SW480 (cell line): ENCODE measurements around the gene CYP2W1.

Experiments
- DNase-seq: peaks from one replicate; pipeline ENCODE4 v3.0.0-alpha.2; 2016; ENCODE audit warnings: low spot score

Gene CYP2W1

DNA sequence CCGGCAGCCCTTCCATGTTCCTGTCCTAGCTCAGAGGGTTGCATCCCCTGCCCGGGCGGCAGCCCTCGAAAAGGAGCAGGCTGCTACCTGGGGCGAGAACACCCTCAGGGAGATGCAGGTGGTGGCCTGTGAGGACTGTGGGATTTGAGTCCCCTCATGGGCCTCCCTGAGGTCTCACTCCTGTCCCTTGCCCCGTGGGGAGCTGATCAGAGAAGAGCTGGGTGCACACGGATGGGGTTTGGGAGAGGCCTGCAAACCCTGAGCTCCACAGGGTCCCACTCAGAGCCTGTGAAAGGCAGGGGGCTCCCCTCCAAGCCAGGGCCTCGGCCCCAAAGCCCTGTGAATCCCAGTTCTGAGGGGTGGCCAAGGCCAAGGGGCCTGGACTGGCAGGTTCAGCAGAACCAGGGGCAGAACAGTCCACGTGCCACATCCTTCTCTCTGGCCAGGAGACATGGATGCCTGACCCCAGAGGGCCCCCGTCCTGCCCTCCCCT is 424 bp upstream of the CYP2W1 start:
- no peak for DNase-seq

DNA sequence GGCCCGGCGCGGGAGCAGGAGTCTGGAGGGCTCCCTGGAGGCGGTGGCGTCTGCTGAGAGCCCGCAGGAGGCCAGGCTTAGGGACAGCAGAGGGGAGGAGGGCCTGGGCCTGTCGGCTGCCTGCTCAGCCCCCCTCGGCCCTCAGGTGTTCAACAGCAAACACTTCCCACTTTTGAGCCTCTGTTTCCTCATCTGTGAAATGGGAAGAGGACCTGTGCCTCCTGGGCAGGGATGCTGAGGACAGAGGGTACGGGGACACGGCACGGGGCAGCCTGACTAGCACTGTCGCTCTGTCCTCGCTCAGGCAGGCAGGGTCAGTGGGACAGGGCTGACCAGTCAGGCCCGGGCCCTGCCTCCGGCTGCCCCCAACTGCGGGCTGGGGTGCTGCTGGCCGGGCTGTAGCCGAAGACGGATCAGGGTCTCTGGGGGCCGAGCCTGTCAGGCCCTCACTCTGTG is 663 bp downstream of the CYP2W1 start:
- no peak for DNase-seq

DNA sequence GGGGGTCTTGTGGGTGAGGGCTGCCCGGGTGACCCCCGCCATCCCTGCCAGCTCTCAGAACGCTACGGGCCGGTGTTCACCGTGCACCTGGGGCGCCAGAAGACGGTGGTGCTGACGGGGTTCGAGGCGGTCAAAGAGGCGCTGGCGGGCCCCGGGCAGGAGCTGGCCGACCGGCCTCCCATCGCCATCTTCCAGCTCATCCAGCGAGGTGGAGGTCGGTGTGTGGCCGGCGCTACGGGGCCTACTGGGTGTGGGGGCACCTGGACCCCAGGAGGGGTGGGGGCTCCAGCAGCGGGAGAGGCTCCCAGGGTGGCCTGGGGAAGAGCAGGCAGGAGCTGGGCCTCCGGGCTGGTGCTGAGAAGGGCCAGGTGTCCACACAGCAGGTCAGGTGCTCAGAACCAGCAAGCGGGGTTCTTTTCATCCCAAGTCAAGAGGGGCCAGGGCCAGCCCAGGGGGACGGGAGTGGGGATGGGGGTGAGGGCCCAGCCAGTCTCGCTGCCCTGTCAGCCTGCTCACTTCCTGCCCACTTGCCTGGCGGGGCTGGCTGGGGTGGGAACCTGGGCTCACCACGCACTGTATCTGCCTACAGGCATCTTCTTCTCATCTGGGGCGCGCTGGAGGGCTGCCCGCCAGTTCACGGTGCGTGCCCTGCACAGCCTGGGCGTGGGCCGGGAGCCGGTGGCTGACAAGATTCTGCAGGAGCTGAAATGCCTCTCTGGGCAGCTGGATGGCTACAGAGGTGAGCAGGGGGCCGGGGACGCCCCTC is 1.6 kb downstream of the CYP2W1 start:
- DNase-seq = no peak

DNA sequence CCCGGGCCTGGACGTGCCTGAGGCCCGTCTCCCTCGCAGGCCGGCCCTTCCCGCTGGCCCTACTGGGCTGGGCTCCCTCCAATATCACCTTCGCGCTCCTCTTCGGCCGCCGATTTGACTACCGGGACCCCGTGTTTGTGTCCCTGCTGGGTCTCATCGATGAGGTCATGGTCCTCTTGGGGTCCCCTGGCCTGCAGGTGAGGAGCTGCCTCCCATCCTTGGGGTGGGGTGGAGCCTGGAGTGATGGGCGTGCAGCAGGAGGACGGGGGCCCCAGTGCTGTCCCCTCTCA is 2.1 kb downstream of the CYP2W1 start:
- DNase-seq = no peak

DNA sequence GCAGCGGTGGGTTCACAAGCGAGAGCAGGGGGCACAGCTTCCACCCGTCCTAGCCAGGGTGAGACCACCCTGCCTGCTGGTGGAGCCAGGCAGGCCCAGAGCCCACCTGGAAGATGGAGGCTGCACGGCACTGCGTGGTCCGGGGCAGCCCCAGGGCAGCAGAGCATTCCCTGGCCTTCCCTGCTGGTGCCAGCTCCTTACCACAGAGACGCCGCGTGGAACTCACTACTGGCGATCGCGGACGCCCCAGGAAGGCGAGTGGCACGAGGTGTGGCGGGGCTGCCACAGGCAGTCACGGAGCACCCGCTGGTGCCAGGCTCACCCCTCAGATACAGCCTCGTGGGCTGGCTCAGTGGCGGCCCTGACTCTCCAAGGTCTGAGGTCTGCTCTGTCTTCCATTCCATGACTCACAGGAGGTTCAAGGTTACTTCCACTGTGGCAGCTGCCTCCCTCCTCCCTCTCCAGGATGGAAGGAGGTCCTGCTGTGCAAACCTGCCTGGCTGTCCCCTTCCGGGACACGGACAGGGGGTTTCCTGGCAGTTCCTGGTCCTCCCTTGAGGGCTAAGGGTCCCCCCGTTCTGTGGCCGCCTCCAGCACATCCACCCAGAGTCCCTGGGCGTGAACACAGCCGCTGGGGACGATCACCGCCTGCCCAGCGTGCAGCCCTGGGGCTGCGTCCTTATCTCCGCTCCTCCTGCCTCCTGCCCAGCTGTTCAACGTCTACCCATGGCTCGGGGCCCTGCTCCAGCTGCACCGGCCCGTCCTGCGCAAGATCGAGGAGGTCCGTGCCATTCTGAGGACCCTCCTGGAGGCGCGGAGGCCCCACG is 3.1 kb downstream of the CYP2W1 start:
- no peak for DNase-seq

DNA sequence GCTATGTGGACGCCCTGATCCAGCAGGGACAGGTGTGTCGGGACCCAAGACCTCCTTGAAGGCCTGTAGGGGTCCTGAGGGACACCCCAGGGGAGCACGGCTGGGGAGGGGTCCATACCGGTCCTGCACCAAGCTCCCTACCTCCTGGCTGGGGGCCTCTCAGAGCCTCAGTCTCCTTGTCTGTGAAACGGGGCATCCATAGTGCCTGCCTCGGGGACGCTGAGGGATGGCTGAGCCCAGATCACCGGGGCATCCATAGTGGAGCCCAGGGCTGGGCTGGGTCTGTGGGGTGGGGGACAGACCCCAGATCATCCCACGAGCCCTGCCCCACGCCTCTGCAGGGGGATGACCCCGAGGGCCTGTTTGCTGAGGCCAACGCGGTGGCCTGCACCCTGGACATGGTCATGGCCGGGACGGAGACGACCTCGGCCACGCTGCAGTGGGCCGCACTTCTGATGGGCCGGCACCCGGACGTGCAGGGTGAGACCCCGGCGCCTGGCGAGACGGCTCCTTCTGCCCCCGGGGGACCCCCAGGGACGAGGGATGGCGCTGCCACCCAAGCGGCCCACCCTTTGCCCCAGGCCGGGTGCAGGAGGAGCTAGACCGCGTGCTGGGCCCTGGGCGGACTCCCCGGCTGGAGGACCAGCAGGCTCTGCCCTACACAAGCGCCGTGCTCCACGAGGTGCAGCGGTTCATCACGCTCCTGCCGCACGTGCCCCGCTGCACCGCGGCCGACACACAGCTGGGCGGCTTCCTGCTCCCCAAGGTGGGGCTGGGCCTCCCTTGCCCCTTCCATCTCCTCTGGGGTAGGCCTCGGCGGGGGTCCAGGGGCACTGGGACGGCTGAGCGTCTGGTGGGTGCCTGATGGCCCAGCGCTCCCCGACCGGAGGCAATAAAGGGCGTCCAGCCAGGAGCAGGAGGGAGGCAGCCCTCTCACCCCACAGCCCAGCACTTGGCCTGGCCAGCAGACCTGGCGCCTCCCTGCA is 4.1 kb downstream of the CYP2W1 start:
- DNase-seq = no peak

DNA sequence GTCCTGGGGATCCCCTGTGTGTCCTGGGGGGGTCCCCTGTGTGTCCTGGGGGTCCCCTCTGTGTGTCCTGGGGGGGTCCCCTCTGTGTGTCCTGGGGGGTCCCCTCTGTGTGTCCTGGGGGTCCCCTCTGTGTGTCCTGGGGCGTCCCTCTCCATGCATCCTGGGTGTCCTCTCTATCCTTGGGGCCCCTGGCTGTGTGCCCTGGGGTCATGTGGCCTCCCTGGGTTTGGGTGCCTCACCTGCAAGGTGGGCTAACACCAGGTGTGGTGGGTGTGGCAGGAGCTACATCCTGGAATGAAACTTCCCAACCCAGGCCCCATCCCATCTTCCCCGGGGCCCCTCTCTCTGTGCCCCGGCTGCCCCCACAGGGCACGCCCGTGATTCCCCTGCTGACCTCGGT is 4.9 kb downstream of the CYP2W1 start:
- DNase-seq = no peak

DNA sequence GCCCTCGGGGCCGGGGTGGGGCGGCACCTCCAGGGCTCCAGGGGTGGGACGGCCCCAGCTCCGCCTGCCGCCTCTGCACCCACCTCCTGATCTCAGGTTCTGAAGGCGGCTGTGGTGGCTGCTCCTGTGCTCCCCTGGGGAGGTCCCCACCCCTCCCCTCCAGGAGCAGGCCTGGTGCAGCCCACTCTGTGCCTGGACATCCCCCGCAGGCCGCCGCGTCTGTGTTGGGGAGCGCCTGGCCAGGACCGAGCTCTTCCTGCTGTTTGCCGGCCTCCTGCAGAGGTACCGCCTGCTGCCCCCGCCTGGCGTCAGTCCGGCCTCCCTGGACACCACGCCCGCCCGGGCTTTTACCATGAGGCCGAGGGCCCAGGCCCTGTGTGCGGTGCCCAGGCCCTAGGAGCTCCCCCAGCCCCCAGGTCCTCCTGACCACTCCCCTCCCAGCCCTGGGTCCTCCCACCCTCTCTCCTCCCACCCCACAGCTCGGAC is 5.5 kb downstream of the CYP2W1 start:
- peak; percentile 50 for DNase-seq

DNA sequence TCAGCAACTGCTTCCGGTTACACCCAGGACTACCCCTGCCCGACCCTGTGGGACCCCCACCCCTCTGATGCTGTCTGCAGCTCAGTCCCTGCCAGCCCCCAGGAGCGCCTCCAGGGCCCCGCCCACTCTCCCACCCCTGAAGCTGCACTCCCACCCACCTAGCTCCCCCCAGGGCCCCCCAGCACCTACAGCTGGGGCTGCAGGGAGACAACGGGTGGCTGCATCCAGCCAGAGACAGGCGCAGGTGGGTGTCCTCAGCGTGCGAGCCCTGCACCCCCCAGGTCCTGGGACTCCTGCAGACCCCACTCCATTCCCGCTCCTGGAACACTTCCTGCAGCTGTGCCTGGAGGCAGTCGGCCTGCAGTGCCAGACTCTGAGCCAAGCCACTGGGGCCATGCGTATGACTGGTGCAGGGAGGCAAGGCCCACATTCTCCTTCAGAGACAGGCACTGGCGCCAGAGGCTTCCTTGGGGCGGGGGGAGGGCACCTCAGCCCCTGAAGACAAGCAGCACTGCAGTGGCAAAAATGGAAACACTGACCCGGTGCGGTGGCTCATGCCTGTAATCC is 6.1 kb downstream of the CYP2W1 start:
- no peak for DNase-seq

DNA sequence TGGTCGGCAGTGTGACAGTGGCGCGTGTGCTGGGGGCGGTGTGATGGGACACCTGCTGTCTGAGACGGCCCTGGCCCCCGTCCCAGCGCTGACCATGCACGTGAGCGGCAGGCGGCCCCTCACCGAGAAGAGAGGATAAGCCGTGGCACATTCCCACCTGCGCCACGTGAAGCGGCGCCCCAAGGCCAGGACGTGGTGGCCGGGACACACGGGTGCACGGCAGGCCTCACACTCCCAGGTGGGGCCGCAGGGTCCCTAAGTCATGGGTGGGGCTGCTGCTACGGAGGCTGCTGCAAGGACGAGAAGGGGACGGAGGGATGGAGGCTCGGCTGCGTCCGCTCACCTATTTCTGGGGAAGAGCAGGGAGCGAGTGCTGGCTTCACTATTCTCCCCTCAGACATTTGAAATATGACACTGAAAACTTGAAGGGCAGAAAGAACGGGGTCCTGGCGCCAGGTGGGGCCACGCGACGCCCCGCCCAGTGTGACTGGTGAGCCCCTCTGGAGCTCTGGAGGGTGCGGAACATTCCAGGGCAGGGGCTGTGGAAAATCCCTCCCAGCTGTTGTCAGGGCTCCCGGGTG is 7.5 kb downstream of the CYP2W1 start:
- DNase-seq = no peak

DNA sequence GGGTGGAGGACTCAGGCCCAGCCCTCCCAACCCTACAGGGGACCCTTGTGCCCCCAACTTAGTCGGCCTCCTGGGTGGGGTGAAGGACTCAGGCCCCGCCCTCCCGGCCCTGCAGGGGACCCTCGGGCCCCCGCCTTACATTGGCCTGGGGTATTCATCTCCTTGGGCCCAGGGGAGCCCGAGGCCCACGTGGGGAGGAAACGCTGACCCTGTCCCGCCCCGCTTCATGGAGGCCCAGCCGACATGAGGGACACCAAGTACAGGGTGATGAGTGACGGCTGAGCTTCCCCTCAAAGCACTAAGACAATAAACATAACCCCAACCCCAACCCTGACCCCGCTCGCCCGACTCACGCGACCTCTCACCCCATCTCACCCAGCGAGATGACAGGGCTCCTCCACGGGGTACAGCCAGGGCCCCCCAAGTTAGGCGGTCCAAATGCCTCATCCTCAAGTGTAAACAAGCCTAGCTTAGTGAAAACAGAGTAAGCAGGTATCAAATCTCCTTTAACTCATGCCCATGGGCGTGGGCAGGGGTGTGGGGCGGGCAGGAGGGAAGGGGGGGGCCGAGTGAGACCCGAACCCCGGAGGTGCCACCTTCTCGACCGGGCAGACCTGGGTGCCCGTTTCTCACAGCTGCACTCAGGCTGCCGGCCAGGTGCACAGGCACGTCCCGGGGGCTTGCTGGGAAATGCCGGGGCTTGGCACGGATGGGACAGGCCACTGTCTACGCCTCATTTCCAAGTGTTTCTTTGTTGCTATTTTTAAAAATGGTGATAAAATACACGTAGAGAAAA is 8.2 kb downstream of the CYP2W1 start:
- no peak for DNase-seq

DNA sequence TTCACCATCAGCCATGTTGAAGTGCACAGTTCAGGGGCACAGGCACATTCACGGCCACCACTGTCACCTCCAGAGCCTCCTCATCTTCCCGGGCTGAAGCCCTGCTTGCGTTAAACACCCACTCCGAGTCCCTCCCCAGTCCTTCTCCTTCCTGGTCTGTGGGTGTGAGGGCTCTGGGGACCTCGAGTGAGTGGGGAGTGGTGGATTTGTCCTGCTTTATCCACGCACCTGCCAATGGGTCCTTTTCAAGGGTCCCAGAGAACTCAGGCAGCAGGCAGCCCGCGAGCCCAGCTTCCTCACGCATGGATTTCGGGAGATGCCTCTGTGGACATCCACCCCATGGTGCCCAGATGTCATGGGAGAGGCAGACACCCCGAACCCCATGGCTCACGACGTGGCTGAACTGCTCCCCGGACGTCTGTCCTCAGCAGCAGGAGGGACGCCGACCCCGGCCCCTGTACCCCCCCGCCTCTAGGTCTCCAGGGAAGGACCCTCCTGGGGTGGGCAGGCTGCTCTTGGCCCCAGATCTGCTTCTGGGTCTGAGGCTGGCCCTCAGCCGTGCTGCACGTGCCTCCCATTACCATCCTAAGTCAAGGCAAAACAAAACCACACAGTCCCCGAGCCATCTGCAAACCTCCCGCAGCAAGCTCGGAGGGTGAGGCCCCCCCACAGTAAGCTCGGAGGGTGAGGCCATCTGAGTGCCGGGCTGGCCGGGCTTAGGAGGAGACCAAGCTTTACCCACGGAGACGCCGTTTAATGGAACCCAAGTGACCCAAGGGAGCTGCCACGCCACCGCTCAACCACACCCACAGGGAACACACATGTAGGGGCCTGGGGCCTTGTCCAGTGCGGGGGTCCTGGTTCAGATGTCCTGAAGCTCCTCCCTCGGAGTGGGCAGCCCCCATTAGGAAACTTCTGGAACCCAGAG is 9.0 kb downstream of the CYP2W1 start:
- DNase-seq = no peak

DNA sequence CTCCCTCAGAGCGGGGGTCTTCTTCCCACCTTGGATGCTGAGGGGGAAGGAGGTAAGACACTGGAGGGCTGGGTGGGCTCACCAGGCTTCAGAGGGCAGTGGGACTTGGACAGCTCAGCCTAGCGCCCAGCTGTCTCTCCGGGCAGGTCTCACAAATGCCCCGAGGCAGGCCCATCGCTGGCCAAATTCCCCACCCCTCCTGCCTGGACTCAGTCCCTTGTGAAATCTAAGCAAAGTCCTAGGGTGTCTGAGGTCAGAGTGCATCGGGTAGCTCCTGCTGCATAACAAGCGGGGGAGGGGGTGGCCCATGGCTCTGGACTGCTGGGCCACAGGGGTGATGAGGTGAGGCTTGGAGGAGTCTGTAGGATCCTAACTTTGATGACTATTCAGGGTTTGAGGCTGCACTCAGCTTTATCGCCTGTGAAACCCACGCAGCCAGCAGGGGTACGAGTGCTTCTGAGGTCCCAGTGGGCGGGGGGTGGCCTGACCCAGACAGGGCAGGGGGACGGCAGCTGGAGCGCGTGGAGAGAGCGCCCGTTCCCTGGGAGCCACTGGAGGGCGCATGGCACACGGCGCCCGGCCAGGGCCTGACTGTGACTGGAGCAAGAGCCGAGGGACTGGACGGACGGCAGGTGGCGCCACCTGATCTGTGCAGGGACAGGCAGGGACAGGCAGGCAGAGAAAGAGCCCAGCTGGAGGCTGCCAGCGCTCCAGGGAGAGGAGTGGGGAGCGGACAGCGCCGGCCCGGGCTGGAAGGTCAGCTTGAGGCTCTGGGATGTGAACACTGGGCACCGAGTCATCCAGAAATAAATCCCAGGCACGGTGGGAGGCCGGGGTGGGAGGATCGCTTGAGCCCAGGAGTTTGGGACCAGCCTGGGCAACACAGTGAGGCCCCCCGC is 10.0 kb downstream of the CYP2W1 start:
- DNase-seq = peak; percentile 96

DNA sequence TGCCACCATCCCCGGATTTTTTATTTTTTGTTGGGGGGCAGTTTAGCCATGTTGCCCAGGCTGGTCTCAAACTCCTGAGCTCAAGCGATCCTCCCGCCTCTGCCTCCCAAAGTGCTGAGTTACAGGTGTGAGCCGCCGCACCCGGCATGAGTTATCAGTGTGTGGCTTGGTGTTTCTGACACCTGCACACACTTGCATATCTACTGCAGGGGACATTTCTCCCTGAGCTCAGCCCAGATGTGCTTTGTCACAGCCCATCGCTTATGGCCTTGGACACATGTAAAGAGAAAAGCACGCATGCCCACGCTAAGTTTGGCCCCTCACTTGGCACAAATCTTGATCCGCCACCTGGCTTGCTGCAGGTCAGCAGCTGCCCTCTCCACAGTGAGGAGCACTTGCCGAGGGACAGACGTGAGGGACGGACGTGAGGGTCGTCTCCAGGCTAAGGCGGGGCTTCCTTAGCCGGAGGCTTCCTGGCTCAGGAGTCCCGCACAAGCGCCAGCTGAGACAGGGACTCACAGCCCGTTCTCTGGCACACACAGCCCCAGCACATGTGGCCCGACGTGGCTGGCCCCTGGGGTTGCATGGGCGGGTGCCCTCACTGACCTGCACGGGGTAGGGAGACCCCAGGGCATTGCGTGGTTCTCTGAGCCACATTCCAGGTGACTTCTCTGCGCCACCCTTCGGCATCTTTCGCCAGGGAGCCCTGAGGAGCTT is 11.8 kb downstream of the CYP2W1 start:
- DNase-seq = no peak

DNA sequence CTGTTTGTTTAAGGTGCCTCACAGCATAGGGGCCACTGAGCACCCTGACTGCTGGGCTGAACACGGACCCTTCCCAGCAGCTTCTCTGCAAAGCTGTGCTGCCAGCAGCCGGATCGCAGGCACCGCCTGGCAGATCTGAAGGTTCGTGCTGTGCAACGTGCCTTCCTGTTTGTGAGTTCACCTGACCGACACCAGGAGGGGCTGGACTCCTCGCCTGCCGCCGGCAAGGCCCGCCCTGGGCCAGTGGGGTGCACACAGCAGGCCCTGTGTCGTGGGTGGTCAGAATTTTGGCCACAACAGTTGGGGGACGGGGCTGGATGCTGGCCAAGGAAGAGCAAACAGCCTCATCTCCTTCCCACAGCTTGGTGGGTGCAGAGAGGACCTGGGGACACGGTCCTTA is 12.6 kb downstream of the CYP2W1 start:
- DNase-seq = no peak

DNA sequence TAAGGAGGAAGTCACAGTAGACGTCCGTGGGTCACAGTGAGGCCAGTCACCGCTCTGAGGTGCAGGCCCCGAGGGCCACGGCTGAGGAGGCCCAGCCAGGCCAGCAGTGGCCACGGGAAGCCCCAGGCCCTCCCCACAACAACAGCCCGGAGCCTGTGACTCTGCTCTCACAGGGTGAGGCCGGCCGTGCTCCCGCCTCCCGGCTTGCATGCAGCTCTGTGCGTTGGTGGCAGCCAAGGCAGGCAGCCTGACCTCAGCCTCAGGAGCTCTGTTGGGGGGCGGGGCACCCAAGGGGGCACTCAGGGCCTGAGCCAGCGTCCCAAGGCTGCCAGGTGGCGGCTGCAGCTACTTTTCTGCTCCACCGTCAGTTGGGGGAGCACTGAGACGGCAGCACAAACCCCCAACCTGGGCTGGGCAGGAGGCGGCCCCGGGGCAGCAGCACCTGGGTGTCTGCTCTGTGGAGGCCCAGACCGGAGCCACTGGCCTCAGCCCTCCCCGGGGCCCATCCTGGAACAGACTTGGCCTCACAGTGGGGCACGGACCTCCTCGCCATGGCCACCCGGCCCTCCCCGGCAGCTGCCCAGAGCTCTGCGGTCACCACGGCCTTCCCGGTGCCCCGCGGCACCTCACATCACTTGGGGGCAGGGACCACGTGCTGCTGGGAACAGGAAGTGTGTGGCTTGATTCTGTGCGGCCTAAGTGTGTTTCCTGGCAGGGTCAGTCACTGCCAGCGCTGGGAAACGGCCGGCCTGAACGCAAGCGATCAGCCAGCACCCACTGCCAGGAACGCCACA is 13.3 kb downstream of the CYP2W1 start:
- no peak for DNase-seq
